ENCODE results near the gene CXCR6.
A peak's percentile ranks its signal among the peaks of the same experiment; 100 is the strongest.

CXCR6 gene
- total RNA-seq, result 15.6 to 52.8 reads per million in 2 experiments

DNA sequence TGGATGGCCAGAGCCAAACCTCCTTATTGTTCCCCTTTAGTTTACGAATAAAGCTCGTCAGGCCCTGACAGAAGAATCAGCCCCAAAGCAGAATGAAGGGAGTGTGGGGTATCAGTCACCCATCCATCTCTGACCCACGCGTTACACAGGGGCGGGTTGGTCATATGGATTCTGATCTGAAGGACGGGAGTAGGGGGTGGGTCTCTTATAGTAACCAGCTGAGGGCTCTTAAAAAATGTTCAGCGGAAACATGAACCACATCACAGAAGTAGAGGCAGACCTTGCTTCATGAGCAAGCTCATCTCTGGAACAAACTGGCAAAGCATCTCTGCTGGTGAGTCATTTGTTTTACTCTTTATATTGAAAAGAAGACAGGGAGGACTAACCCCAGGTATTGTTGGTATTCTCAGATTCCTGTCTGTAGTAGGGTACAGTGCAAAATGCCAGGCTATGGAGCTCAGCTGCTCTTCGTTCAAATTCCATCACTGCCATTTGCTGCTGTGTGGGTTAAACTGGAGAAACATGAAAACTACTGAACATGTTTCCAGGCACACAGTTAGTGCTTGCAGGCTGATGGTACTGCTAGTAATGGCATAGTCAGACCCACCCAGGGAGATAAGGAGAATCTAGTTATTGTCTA, at the start of gene CXCR6:
Gene CXCR6, plus strand, starts transcription at position 258 of the 640 bp plus-strand sequence. CDS start 3,018 bp downstream, outside the sequence.
- no peak for DNase-seq (ENCODE audit: low read depth)

- DNase-seq (ENCODE audit: low read depth), result no peak
Measured at GRCh38 chr3:45894015-45894414, 49.2 kb upstream of the CXCR6 start.

GRCh38 chr3:45895686-45896468, 47.4 kb upstream of the CXCR6 start:
- DNase-seq (ENCODE audit: low read depth), result no peak

DNA sequence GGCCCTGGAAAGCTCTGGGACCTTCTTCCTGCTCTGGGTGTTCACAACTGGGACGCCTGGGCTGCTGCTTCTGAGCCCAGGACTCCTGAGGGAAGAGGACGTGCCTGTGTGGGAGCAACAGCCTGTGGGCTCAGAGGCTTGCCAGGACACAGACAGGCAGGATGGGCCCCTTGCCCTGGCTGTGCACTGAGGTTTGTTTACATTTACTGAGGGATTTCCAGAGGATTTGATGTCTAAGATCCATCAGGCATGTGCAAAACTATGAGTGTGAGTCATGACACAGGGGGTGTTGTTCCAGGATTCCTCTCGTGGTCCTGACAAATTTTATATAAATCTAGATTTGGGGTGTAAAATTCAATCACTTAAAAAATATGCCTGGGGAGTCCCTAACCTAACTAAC, 46.3 kb upstream of the CXCR6 start:
- DNase-seq (ENCODE audit: low read depth), result no peak

DNA sequence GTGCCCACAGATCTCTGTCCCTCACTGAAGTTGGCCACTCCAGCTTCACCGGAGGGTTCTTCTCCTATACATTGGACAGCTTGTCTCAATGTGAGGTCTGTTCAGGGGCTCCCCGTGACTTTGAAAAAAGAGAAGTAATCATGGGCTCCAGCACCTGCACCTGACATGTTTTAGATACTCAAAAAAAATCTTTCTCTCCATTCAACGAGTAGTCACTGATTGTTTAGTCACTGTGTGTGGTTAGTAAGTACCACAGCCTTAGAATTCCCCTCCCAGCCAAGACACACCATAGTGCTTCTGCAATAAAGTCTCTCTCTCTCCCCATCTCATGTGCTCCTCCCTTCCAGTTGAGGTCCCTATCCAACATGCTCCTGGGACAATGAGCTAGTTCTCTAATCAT, 38.3 kb upstream of the CXCR6 start:
- DNase-seq (ENCODE audit: low read depth), result no peak

GRCh38 chr3:45905755-45906154, 37.5 kb upstream of the CXCR6 start:
- DNase-seq (ENCODE audit: low read depth), result no peak

DNA sequence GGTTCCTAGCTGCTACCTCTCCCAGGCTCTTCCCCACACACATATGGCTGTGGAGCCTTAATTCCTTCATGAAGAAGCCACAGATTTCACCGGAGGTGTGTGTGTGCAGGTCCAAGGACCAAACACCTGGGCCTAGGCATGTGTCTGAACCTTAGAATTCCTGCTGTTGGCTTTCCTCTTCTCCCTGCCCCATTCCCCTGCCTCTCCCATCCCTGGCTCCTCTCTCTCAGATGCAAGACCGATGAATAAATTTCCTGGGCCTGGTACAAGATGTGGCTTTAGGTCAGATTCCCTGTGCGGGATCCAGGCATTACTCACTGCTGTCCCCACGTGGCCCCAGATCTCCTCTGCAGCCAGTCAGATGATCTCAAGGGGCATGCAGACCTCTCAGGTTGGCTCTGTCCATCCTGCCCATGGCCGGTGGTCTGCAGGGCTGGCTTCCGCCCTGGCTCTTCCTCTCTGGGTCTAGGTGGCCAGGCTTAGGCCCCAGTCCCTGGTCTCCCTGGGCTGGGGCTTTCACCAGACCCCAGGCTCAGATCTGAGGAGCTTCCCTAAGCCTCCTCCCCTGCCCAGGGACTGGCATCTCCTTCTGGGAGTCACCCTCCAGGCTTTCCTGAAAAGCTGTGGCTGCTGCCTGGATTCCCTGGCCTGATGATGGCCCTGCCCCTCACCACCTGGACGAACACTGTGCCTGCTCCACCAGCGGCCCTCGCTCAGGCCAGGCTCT, 36.4 kb upstream of the CXCR6 start:
- no peak for DNase-seq (ENCODE audit: low read depth)

- no peak for DNase-seq (ENCODE audit: low read depth)
Measured at GRCh38 chr3:45907769-45908705, 35.2 kb upstream of the CXCR6 start.

DNA sequence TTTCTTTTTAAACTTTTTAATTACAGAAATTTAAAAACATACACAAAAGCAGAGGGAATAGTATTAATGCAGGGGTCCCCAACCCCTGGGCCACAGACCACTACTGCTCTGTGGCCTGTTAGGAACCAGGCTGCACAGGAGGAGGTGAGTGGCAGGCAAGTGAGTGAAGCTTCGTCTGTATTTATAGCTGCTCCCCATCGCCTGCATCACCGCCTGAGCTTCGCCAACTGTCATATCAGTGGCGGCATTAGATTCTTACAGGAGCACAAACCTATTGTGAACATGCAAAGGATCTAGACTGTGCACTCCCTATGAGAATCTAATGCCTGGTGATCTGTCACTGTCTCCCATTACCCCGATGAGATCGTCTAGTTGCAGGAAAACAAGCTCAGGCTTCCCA, 34.5 kb upstream of the CXCR6 start:
- DNase-seq (ENCODE audit: low read depth), result no peak

GRCh38 chr3:45909542-45909941, 33.7 kb upstream of the CXCR6 start:
- no peak for DNase-seq (ENCODE audit: low read depth)

DNA sequence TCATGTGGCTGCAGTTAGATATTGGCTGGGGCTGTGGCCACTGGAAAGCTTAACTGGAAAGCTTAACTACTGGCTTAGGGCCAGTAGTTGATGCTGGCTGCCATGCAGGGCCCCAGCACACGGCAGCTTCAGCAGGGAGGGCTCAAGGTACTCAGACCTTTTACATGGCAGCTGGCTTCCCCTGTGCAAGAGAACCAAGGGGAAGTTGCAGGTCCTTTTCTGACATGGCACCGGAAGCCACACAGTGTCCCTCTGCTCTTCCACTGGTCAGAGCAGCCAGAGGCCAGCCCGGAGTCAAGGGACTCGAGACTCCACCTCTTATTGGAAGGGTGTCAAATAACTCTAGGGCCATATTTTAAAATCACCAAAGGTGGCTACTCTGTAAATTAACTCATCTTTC, 32.4 kb upstream of the CXCR6 start:
- no peak for DNase-seq (ENCODE audit: low read depth)

DNA sequence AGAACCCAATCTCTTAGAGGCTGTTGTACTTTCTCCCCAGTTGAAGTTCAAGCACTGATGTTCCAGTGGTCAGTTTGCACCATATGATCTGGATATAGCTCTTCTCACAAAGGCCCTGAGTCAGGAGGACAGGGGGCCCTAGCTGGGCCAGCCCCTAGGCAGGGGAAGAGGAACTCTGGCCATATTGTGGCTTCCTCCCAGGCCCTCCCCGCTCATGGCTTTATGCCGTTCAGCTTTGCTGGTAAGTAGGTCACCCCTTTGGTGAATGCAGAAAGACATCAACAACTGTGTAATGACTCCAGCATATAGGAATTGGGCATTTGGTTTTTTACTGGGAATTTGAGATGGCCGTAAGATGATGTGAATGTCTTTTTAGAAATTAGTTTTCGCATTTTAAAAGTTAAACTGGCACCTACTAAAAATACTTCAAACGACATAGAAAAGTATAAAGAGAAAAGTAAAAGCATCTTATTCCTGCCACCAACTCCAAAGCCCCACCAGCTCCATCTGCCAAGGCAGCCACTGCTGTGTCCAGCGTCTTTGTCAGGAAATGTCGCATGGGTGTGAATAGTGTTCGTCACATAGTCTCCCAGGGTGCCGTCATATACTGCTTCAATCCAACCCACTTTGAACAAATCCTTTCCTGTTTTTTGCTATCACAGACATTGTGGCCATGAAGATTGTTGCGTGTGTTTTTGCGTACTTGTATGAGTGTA, 31.6 kb upstream of the CXCR6 start:
- DNase-seq (ENCODE audit: low read depth), result no peak

DNA sequence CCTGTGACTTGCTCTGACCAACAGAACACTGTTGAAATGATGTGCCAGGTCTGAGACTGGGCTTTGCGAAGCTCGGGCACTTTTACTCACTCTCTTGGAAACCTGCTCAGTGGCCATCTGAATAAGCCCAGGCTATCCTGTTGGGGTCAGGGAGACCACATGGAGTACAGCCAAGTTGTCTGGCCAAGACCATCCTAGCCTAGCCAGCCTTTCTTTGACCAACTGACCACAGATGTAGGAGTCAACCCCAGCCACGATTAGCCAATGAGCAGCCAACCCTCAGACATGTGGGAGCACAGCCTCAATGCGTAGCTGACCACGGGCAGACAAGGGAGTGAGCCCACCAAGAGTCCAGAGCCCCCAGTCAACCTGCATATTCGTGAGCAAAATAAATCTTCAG, 30.8 kb upstream of the CXCR6 start:
- DNase-seq (ENCODE audit: low read depth), result no peak

- DNase-seq (ENCODE audit: low read depth), result no peak
Measured at GRCh38 chr3:45914362-45915058, 28.8 kb upstream of the CXCR6 start.

- DNase-seq (ENCODE audit: low read depth), result no peak
Measured at GRCh38 chr3:45915059-45915439, 28.2 kb upstream of the CXCR6 start.

- peak; percentile 41 for DNase-seq (ENCODE audit: low read depth)
Measured at GRCh38 chr3:45915518-45916231, 27.6 kb upstream of the CXCR6 start.

DNA sequence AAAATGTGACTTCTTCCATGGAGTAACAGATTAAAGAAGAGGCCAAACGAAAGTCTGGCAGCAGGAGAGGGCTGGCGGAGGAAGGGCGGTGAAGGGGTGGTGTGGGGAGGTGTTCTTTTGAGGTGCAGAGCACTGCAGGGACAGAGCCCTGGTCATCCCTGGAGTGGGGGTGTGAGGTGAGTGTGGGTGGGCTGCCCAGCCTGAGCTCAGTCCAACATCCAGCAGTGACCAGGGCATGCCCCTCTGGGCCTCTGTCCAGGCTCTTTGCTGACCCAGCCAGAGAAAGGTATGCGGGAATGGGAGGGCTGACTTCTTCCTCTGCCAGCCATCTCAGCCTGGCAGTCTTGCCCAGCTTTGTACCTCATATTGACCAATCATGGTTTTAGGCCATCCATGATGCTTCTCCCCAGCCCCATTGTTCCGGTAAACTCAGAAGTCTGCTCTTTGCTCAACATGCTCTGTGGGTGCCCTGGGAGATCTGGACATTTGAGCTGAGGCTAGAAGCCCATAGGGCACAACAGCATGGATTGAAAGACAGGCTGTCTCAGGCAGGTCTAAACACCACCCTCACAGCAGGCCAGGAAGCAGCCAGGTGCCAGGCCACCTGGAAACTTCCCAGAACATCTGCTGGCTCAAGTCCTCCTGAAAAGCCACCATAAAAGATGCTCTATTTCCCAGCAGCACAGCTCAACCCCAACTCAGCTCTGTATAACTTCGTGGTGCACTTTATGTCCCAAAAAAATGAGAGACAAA, 25.9 kb upstream of the CXCR6 start:
- no peak for DNase-seq (ENCODE audit: low read depth)

DNA sequence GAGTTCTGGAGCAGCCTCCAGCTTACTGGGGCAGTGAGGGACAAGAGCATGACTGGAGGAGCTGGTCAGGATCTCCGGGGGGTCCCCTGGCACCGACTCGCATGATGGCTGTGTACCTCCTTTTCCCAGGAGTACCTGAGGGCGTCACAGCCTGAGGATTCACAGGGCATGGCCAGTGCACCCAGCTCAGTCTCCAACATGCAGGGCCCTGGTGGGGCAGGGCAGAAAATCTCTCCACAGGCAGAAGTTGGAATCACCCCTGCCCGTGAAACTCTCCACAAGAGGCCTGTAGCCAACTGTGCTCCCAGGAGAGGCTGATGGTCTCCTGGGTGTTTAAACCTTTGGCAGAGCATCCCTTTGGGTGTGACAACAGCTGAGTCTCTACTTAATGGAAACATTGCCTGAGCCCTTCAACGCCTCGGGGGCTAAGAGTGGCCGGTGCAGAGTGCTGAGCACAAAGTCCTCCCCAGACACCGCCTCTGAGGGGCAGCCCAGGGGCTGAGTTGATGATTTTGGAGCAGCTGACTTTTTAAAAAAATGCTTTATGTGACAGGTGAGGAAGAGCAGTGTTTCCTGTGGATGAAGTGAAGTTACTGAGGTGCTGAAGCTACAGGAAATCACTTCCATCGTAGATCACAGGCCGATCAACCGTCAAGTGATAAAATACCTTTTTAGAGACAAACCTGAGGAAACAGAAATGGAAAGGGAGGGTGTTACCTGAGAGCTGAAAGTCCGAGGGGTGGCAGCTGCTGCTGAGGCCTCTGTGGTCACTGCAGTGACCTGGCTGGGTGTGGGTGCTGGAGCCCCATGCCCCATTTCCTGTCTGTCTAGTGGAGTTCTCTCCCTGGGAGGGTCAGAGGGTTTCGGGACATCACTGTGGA, 21.9 kb upstream of the CXCR6 start:
- no peak for DNase-seq (ENCODE audit: low read depth)

Measured in T follicular helper cell (primary cell).